ENCODE results near the gene MAIP1.

DNA sequence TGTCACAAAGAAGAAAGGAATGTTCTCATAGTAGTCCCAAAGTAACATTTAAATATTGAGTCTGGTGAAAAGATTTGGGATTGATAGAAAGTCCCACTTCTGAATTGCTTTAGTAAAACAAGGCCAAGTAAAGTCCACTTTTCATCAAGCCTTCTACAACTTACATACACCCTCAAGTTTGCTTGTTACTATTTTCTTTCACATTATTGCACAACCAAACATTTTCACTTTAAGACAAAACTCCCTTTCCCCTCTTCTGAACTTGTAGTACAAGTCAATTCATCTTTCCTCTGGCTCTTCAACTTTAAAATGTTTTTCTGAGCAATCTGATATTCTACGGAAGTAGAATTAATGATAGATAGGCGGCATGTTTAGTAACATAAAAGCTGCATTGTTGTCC lies 11.0 kb downstream of the MAIP1 start:
- TF ChIP-seq, protein P1, sequence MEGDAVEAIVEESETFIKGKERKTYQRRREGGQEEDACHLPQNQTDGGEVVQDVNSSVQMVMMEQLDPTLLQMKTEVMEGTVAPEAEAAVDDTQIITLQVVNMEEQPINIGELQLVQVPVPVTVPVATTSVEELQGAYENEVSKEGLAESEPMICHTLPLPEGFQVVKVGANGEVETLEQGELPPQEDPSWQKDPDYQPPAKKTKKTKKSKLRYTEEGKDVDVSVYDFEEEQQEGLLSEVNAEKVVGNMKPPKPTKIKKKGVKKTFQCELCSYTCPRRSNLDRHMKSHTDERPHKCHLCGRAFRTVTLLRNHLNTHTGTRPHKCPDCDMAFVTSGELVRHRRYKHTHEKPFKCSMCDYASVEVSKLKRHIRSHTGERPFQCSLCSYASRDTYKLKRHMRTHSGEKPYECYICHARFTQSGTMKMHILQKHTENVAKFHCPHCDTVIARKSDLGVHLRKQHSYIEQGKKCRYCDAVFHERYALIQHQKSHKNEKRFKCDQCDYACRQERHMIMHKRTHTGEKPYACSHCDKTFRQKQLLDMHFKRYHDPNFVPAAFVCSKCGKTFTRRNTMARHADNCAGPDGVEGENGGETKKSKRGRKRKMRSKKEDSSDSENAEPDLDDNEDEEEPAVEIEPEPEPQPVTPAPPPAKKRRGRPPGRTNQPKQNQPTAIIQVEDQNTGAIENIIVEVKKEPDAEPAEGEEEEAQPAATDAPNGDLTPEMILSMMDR (conservative IDR thresholded peaks at IDR 0.05; ENCODE audit: low read depth, low read length) = no peak
- no peak for TF ChIP-seq EZH2 (IDR thresholded peaks at IDR 0.05; ENCODE audit: borderline replicate concordance, low read depth, low read length, poor library complexity, severe bottlenecking)
